A549 (cell line): ENCODE results near the gene MOGAT2. TPM values are rescaled to one million over a fixed set of nuclear protein-coding genes. Genes with fewer than 3 reads are reported as not detected.

ENCODE experiments used
- ATAC-seq, 2 experiments: fragments of 200-7000 bp in 1 of 2; fragments of >200 bp in 1 of 2; cut with Nextera tagmentation in 1 of 2; cut with Tn5 transposase in 1 of 2; 3 replicates each; pipeline versions ENCODE4 v1.8.0 to v1.9.1; 2018 to 2020; ENCODE audit warnings: mild to moderate bottlenecking in 1 of 2, moderate library complexity in 1 of 2
- CTCF ChIA-PET: fragments of 300-600 bp; sonication (Branson Sonifier 250); formaldehyde crosslinking; extraction: SDS; loops from one replicate; lab custom pipeline; 2021; ENCODE audit warnings: antibody characterized with exemption, inconsistent platforms; lab: Yijun Ruan, JAX
- POLR2A ChIA-PET: fragments of 350-600 bp; formaldehyde crosslinking; extraction: SDS; loops from one replicate; lab custom pipeline; 2021; ENCODE audit warnings: antibody characterized with exemption, inconsistent platforms; lab: Yijun Ruan, JAX
- DNase-seq, 2 experiments: peaks; one replicate each; pipeline versions ENCODE4 v3.0.0 to v3.0.0-alpha.2; 2011 to 2016; ENCODE audit warnings: low read depth in 1 of 2, low spot score in 1 of 2
- FAIRE-seq: peaks from 2 replicates; lab custom pipeline; 2011; peaks lifted over from hg19 to GRCh38; lab: Jason Lieb, UNC
- H3K27ac ChIP-seq, 2 experiments: fragments of >200 bp; sonication (Bioruptor Twin); formaldehyde crosslinking; 3 replicates each; pipeline ENCODE4 v1.5.1; 2016 to 2017
- H3K4me1 ChIP-seq: fragments of >200 bp; sonication (Bioruptor Twin); formaldehyde crosslinking; 3 replicates; pipeline ENCODE4 v1.6.1; 2016
- H3K4me2 ChIP-seq: fragments of >200 bp; sonication (Bioruptor Twin); formaldehyde crosslinking; 3 replicates; pipeline ENCODE4 v1.6.1; 2016
- H3K4me3 ChIP-seq: fragments of >200 bp; sonication (Bioruptor Twin); formaldehyde crosslinking; 3 replicates; pipeline ENCODE4 v1.5.1; 2016
- H3K9me3 ChIP-seq: fragments of >200 bp; sonication (Bioruptor Twin); formaldehyde crosslinking; 3 replicates; pipeline ENCODE4 v1.6.1; 2016
- BCL3 ChIP-seq: fragments of >200 bp; sonication (Bioruptor Twin); formaldehyde crosslinking; IDR thresholded peaks from 3 replicates; pipeline ENCODE4 v1.6.1; 2016
- CHD4 ChIP-seq: fragments of 200-600 bp; sonication (generic); IDR thresholded peaks from 2 replicates; pipeline ENCODE4 v1.6.1; 2016; ENCODE audit warnings: antibody characterized with exemption, mild to moderate bottlenecking, borderline replicate concordance
- ELK1 ChIP-seq: fragments of 150-350 bp; IDR thresholded peaks from 2 replicates; pipeline ENCODE4 v1.6.1; 2014; ENCODE audit warnings: low read depth, mild to moderate bottlenecking, low read length
- EP300 ChIP-seq, 2 experiments: fragments of >200 bp; sonication (Bioruptor Twin); formaldehyde crosslinking; IDR thresholded peaks; 2 replicates in 1 of 2; 3 replicates in 1 of 2; pipeline ENCODE4 v1.6.1; 2016 to 2017
- HDAC2 ChIP-seq: fragments of 200-600 bp; sonication (generic); IDR thresholded peaks from 2 replicates; pipeline ENCODE4 v1.6.1; 2016
- HMGXB4 ChIP-seq: fragments of 250-450 bp; sonication (Bioruptor Pico); IDR thresholded peaks from 2 replicates; pipeline ENCODE4 v1.5.0; 2021; ENCODE audit warnings: mild to moderate bottlenecking, moderate library complexity, borderline replicate concordance
- HOXA7 ChIP-seq: fragments of 250-450 bp; sonication (Bioruptor Pico); IDR thresholded peaks from 2 replicates; pipeline ENCODE4 v1.5.0; 2020; ENCODE audit warnings: mild to moderate bottlenecking, moderate library complexity
- HOXB5 ChIP-seq: fragments of 250-450 bp; sonication (Bioruptor Pico); IDR thresholded peaks from 2 replicates; pipeline ENCODE4 v1.5.0; 2020; ENCODE audit warnings: mild to moderate bottlenecking, moderate library complexity
- KDM1A ChIP-seq: fragments of 200-600 bp; sonication (generic); IDR thresholded peaks from 2 replicates; pipeline ENCODE4 v1.6.1; 2016; ENCODE audit warnings: low read depth, mild to moderate bottlenecking
- NPAS2 ChIP-seq: fragments of 250-450 bp; sonication (Bioruptor Pico); IDR thresholded peaks from 2 replicates; pipeline ENCODE4 v1.8.0; 2022; ENCODE audit warnings: mild to moderate bottlenecking, moderate library complexity, borderline replicate concordance
- NR3C1 ChIP-seq: fragments of >200 bp; sonication (Bioruptor Twin); formaldehyde crosslinking; IDR thresholded peaks from 3 replicates; pipeline ENCODE4 v1.6.1; 2017
- PBX3 ChIP-seq: IDR thresholded peaks from 2 replicates; pipeline ENCODE4 v1.6.1; 2012
- RFX5 ChIP-seq: fragments of 450-650 bp; IDR thresholded peaks from 2 replicates; pipeline ENCODE4 v1.7.1; 2014; ENCODE audit warnings: antibody characterized with exemption, mild to moderate bottlenecking, moderate library complexity
- RNF2 ChIP-seq: fragments of 200-600 bp; sonication (generic); IDR thresholded peaks from 2 replicates; pipeline ENCODE4 v1.6.1; 2016; ENCODE audit warnings: low read depth, mild to moderate bottlenecking, antibody characterized with exemption, moderate library complexity, borderline replicate concordance
- SMC3 ChIP-seq: fragments of >200 bp; sonication (Bioruptor Twin); formaldehyde crosslinking; IDR thresholded peaks from 3 replicates; pipeline ENCODE4 v1.6.1; 2018; ENCODE audit warnings: inconsistent platforms
- TP53 ChIP-seq: fragments of 250-450 bp; sonication (Bioruptor Pico); IDR thresholded peaks from 2 replicates; pipeline ENCODE4 v1.5.0; 2021; ENCODE audit warnings: mild to moderate bottlenecking, moderate library complexity
- WGBS: methylation state at CpG from one replicate; pipeline ENCODE4 v1.1.6; 2017; ENCODE audit errors: missing lambda C conversion rate; 5-methylcytosine and 5-hydroxymethylcytosine counted together
- polyA plus RNA-seq, 4 experiments: library from polyadenylated mRNA; depleted of rRNA in 3 of 4; stranded (reverse); fragments of >200 nt; fragmentation: RNase III in 1 of 4; extraction: RNeasy Plus Mini Kit Qiagen cat#74134 plus additional on column Dnase treatment in 1 of 4; gene quantifications; 2 replicates in 3 of 4; 3 replicates in 1 of 4; pipeline ENCODE4 v1.2.3, GENCODE V29; 2011 to 2017

The MOGAT2 gene
- polyA plus RNA-seq, 2 of the 4 experiments (the other 2 are of a cell fraction), result not detected

- POLR2A ChIA-PET, result no interaction called here
- no peak for TF ChIP-seq KDM1A
- no peak for TF ChIP-seq SMC3
- no peak for TF ChIP-seq ELK1
- no peak for TF ChIP-seq RNF2
- TF ChIP-seq BCL3, result no peak
- no peak for TF ChIP-seq EP300 (IDR thresholded peaks at IDR 0.05)
- no peak for TF ChIP-seq CHD4
- TF ChIP-seq HDAC2, result no peak
- TF ChIP-seq, all 56 proteins: peak for 0
- Histone ChIP-seq H3K9me3 (no peaks in the 10 kb centered on the region), H3K27ac (peak overlapping the region; percentile 91 to 93), H3K4me2 (peak overlapping the region; percentile 98), H3K4me3 (peak overlapping the region; percentile 51), H3K4me1 (peaks cover 11% of the 10 kb centered on the region; the same call in 2 of the 3 replicates)
- CTCF ChIA-PET, result interaction anchor here (0.6 to 4.4 kb wide), 8 partner anchors 9 to 476 kb away, joined by 3 to 19 read pairs (median 4); no protein-coding TSS in a partner anchor
- 77% methylated on average over 31 of the region's 46 CpGs for WGBS
- DNase-seq (peak in 1 of 2 experiments; percentile 19), ATAC-seq (no peak; a peak in 2 of 6 replicates), FAIRE-seq (no peak)
These were observed 51.5 kb downstream of the MOGAT2 start for GRCh38 chr11:75768909-75769771.

- CTCF ChIA-PET, result interaction anchor here (0.6 to 4.4 kb wide), 4 partner anchors 28 to 475 kb away, joined by 3 to 19 read pairs (median 7); no protein-coding TSS in a partner anchor
- H3K4me1 ChIP-seq, result peaks cover 11% of the 10 kb centered on the region; the same call in 2 of the 3 replicates
These were observed 52.5 kb downstream of the MOGAT2 start for GRCh38 chr11:75770102-75770501.

More at GRCh38 chr11:75770102-75770501, 52.5 kb downstream of the MOGAT2 start:
- no peaks in the 10 kb centered on the region for H3K9me3 ChIP-seq
- TF ChIP-seq PBX3 (no peak), RFX5 (no peak), HMGXB4 (CRISPR knock-in tag) (no peak), CHD4 (no peak), NPAS2 (CRISPR knock-in tag) (no peak), HOXB5 (CRISPR knock-in tag) (no peak), TP53 (CRISPR knock-in tag) (no peak), NR3C1 (no peak), HOXA7 (CRISPR knock-in tag) (no peak)
- H3K4me2 ChIP-seq, result no peak overlapping the region
- WGBS, result 71% methylated on average over 5 of the region's 5 CpGs
- H3K27ac ChIP-seq, result no peak overlapping the region
- FAIRE-seq (no peak), ATAC-seq (no peak), DNase-seq (no peak)
- POLR2A ChIA-PET, result no interaction called here
- H3K4me3 ChIP-seq, result no peak overlapping the region
